GM12801 (cell line): Measurements from ENCODE around the gene DARS2.

Source experiments
- TF ChIP-seq, protein P1 (sequence below): IDR thresholded peaks from one replicate; pipeline ENCODE4 v1.5.1; 2011; ENCODE audit warnings: control low read depth; ENCODE audit not compliant: insufficient read length; ENCODE audit errors: extremely low read depth

Gene DARS2

GRCh38 chr1:173870252-173871075 is 46.0 kb downstream of the DARS2 start:
- TF ChIP-seq, protein P1, sequence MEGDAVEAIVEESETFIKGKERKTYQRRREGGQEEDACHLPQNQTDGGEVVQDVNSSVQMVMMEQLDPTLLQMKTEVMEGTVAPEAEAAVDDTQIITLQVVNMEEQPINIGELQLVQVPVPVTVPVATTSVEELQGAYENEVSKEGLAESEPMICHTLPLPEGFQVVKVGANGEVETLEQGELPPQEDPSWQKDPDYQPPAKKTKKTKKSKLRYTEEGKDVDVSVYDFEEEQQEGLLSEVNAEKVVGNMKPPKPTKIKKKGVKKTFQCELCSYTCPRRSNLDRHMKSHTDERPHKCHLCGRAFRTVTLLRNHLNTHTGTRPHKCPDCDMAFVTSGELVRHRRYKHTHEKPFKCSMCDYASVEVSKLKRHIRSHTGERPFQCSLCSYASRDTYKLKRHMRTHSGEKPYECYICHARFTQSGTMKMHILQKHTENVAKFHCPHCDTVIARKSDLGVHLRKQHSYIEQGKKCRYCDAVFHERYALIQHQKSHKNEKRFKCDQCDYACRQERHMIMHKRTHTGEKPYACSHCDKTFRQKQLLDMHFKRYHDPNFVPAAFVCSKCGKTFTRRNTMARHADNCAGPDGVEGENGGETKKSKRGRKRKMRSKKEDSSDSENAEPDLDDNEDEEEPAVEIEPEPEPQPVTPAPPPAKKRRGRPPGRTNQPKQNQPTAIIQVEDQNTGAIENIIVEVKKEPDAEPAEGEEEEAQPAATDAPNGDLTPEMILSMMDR: no peak

- TF ChIP-seq, protein P1: no peak
These were observed 46.6 kb downstream of the DARS2 start for GRCh38 chr1:173871091-173871490.

DNA sequence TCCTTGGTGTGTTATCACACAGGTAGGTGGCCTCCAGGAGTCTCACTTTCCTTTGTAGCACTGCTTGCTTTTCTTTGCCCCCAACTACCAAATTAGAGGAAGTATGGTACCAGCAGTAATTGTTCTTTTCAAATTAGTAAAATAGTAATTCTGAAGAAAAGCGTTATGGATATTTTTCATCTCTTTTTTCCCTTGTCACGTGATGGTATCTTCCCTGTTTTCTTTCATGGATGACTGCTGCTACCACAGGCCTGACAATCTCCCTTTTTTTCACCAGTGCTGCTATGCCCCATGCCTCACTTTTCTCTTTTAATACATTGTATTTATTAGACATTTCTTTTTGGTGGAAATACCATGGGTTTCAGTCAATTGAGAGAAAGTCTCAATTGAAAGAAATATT is 47.0 kb downstream of the DARS2 start:
- TF ChIP-seq, protein P1: no peak

GRCh38 chr1:173876732-173877131 is 52.3 kb downstream of the DARS2 start:
- TF ChIP-seq, protein P1: no peak

DNA sequence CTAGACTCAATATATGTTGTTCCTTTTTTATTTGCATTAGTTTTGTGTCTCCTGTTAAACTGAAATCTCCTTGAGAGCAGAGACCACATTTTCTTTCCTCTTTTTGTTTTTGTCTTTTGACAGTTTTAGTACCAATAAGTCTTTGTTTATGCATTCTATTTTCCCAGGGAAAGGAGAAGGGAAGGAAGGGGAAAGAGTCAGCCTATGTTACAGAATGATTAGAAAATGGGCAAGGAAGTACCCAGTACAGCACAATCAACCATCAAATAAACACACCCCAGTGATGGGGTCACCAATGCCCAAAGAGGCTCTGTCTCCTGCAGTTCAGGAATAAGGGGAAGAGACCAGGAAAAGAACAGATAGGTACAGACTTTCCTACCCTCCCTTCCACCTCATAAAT is 53.8 kb downstream of the DARS2 start:
- TF ChIP-seq, protein P1: no peak

GRCh38 chr1:173884701-173885100 is 60.2 kb downstream of the DARS2 start:
- TF ChIP-seq, protein P1: no peak

GRCh38 chr1:173886746-173887611 is 62.5 kb downstream of the DARS2 start:
- TF ChIP-seq, protein P1: no peak
